Breast epithelium (tissue), 4 donors: ENCODE measurements around the gene ARHGAP25. TPM values are rescaled to one million over a fixed set of nuclear protein-coding genes. Genes with fewer than 3 reads are reported as not detected.

Source experiments
- DNase-seq, 2 donors: peaks; one replicate each; pipeline ENCODE4 v3.0.0-alpha.2; 2019; ENCODE audit warnings: low spot score in 2 of 2
- H3K27ac ChIP-seq, 2 donors: fragments of 200-600 bp; sonication (generic) in 1 of 2; one replicate each; pipeline ENCODE4 v1.5.1; 2016 to 2019; ENCODE audit warnings: mild to moderate bottlenecking in 1 of 2
- H3K27me3 ChIP-seq, 2 donors: fragments of 200-600 bp; sonication (generic) in 1 of 2; one replicate each; pipeline versions ENCODE4 v1.5.1 to v1.6.0; 2017 to 2019; ENCODE audit warnings: control low read depth in 1 of 2, mild to moderate bottlenecking in 1 of 2
- H3K36me3 ChIP-seq: fragments of 200-600 bp; one replicate; pipeline ENCODE4 v1.5.1; 2019
- H3K4me1 ChIP-seq, 2 donors: fragments of 200-600 bp; sonication (generic); one replicate each; pipeline ENCODE4 v1.5.1; 2016 to 2019; ENCODE audit warnings: control low read depth in 1 of 2
- H3K4me3 ChIP-seq, 3 donors: fragments of 200-600 bp; sonication (generic); 1 replicate in 2 of 3; 2 replicates in 1 of 3; pipeline ENCODE4 v1.5.1; 2016 to 2019; ENCODE audit warnings: mild to moderate bottlenecking in 3 of 3, moderate library complexity in 2 of 3
- H3K9me3 ChIP-seq, 2 donors: fragments of 200-600 bp; sonication (generic) in 1 of 2; one replicate each; pipeline ENCODE4 v1.5.1; 2016 to 2019; ENCODE audit warnings: control low read depth in 1 of 2
- CTCF ChIP-seq, 3 donors: fragments of 450-650 bp; IDR thresholded peaks; one replicate each; pipeline ENCODE4 v1.5.1; 2016 to 2017; ENCODE audit warnings: antibody characterized with exemption in 3 of 3, mild to moderate bottlenecking in 3 of 3, moderate library complexity in 3 of 3
- POLR2A ChIP-seq: fragments of 450-650 bp; IDR thresholded peaks from one replicate; pipeline ENCODE4 v1.6.1; 2016; ENCODE audit warnings: antibody characterized with exemption, mild to moderate bottlenecking, moderate library complexity
- POLR2AphosphoS5 ChIP-seq, 3 donors: sonication (generic); formaldehyde crosslinking; IDR thresholded peaks; one replicate each; pipeline ENCODE4 v1.6.1; 2017; ENCODE audit warnings: antibody characterized with exemption in 3 of 3
- intact Hi-C: fragments of 100-400 bp; cut with DNase I; formaldehyde crosslinking; loops from one replicate; pipeline ENCODE4 v1.15.1; 2023; ENCODE audit warnings: low total_unique reads
- total RNA-seq, 3 donors: library from RNA; depleted of rRNA; stranded (reverse); fragments of >200 nt; gene quantifications; one replicate each; pipeline ENCODE4 v1.1.0, GENCODE V29; 2016

The ARHGAP25 gene
- total RNA-seq, 3 donors from 2014 or later, result 7.8 to 10.8 (median 9.5) TPM

- TF ChIP-seq CTCF (IDR thresholded peaks at IDR 0.05), result no peak
- no peak for TF ChIP-seq POLR2A
- TF ChIP-seq POLR2AphosphoS5 (IDR thresholded peaks at IDR 0.05), result no peak
- DNase-seq, result no peak
- Histone ChIP-seq H3K27ac (no peak overlapping the region), H3K9me3 (no peaks in the 10 kb centered on the region), H3K27me3 (no peaks in the 10 kb centered on the region), H3K4me3 (no peak overlapping the region), H3K36me3 (no peaks in the 10 kb centered on the region), H3K4me1 (no peaks in the 10 kb centered on the region)
- intact Hi-C loops, result no loop called here
Measured at GRCh38 chr2:68747413-68747812, 12.8 kb downstream of the ARHGAP25 start.

GRCh38 chr2:68747900-68748299 lies 13.3 kb downstream of the ARHGAP25 start:
- Histone ChIP-seq H3K36me3 (no peaks in the 10 kb centered on the region), H3K9me3 (no peaks in the 10 kb centered on the region), H3K27me3 (no peaks in the 10 kb centered on the region), H3K4me3 (no peak overlapping the region), H3K4me1 (no peaks in the 10 kb centered on the region), H3K27ac (no peak overlapping the region)
- intact Hi-C loops, result no loop called here
- TF ChIP-seq POLR2AphosphoS5 (IDR thresholded peaks at IDR 0.05) (no peak), POLR2A (no peak), CTCF (IDR thresholded peaks at IDR 0.05) (no peak)
- DNase-seq, result no peak

GRCh38 chr2:68748568-68748967 lies 14.0 kb downstream of the ARHGAP25 start:
- no peaks in the 10 kb centered on the region for H3K36me3 ChIP-seq
- intact Hi-C loops, result no loop called here
- peak overlapping the region in 1 of 2 donors; percentile 19 for H3K27ac ChIP-seq
- H3K9me3 ChIP-seq, result no peaks in the 10 kb centered on the region
- H3K27me3 ChIP-seq, result no peaks in the 10 kb centered on the region
- no peak for DNase-seq
- no peaks in the 10 kb centered on the region for H3K4me1 ChIP-seq
- no peak for TF ChIP-seq CTCF (IDR thresholded peaks at IDR 0.05)
- H3K4me3 ChIP-seq, result no peak overlapping the region

GRCh38 chr2:68749345-68749744 lies 14.7 kb downstream of the ARHGAP25 start:
- no peak for DNase-seq
- Histone ChIP-seq H3K9me3 (no peaks in the 10 kb centered on the region), H3K27me3 (no peaks in the 10 kb centered on the region), H3K36me3 (no peaks in the 10 kb centered on the region), H3K4me1 (no peaks in the 10 kb centered on the region), H3K27ac (no peak overlapping the region), H3K4me3 (no peak overlapping the region)
- intact Hi-C loops, result no loop called here
- TF ChIP-seq POLR2AphosphoS5 (IDR thresholded peaks at IDR 0.05) (no peak), CTCF (IDR thresholded peaks at IDR 0.05) (no peak), POLR2A (no peak)

GRCh38 chr2:68750592-68751396 lies 16.2 kb downstream of the ARHGAP25 start:
- intact Hi-C loops, result loop anchor here (5.0 kb wide), 1 partner anchor 1207 kb away; no protein-coding TSS in a partner anchor
- TF ChIP-seq POLR2AphosphoS5 (IDR thresholded peaks at IDR 0.05), result no peak
- TF ChIP-seq CTCF (IDR thresholded peaks at IDR 0.05), result no peak
- no peak for TF ChIP-seq POLR2A
- no peak overlapping the region for H3K27ac ChIP-seq
- no peaks in the 10 kb centered on the region for H3K4me1 ChIP-seq
- no peaks in the 10 kb centered on the region for H3K36me3 ChIP-seq
- no peaks in the 10 kb centered on the region for H3K9me3 ChIP-seq
- no peaks in the 10 kb centered on the region for H3K27me3 ChIP-seq
- no peak overlapping the region for H3K4me3 ChIP-seq
- no peak for DNase-seq
